ENCODE data around the gene PCDHB11.
"Not testable (repeated sequence)": the region's sequence is repeated elsewhere in the genome, so short reads cannot be mapped to it uniquely, and the experiment has no call there.

The PCDHB11 gene

GRCh38 chr5:141246971-141247370 lies 47.5 kb downstream of the PCDHB11 start:
- DNase-seq: not testable (repeated sequence)

- DNase-seq: not testable (repeated sequence)
These were observed 48.0 kb downstream of the PCDHB11 start for GRCh38 chr5:141247434-141247833.

- no peak for DNase-seq
These were observed 51.1 kb downstream of the PCDHB11 start for GRCh38 chr5:141250576-141250975.

Measured in HCEC 1CT (cell line).